Epithelial cell of esophagus (primary cell): ENCODE results near the gene RAD51B.

Experiments used
- DNase-seq: peaks from one replicate; pipeline ENCODE4 v3.0.0; 2010; ENCODE audit warnings: low read depth
- H3K4me3 ChIP-seq: 2 replicates; pipeline ENCODE4 v1.5.1; 2011; ENCODE audit warnings: mild to moderate bottlenecking, low read length, control low read depth
- CTCF ChIP-seq: IDR thresholded peaks from 2 replicates; pipeline ENCODE4 v1.5.1; 2011; ENCODE audit warnings: low read depth, mild to moderate bottlenecking, low read length, control low read depth, inconsistent platforms; ENCODE audit not compliant: insufficient read depth; ENCODE audit errors: missing control alignments

Gene RAD51B

GRCh38 chr14:67942080-67942710 is 122.6 kb downstream of the RAD51B start:
- no peak overlapping the region for H3K4me3 ChIP-seq
- no peak for TF ChIP-seq CTCF
- DNase-seq = no peak

- DNase-seq = peak; percentile 76
- TF ChIP-seq CTCF = peak; percentile 61
- H3K4me3 ChIP-seq = no peak overlapping the region
These were observed 124.4 kb downstream of the RAD51B start for GRCh38 chr14:67943947-67944346.

DNA sequence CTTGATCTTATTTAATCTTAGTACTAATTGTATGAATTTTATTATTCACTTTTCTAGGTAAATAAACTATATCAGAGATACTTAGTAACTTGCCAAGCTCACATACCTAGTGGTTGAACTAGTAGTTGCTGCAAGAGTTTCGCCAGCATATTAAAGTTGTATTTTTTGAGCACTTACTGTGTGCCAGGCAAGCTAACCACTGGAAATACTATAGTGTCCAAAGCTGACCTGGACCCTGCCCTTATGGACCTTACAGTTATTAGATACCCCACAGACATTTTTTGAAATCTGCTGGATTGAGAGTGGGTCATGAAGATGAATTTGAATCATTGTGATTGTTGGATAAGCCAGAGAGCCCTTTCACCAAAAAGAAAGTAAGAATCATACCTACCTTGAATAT is 125.0 kb downstream of the RAD51B start:
- H3K4me3 ChIP-seq = no peak overlapping the region
- TF ChIP-seq CTCF = no peak
- no peak for DNase-seq

DNA sequence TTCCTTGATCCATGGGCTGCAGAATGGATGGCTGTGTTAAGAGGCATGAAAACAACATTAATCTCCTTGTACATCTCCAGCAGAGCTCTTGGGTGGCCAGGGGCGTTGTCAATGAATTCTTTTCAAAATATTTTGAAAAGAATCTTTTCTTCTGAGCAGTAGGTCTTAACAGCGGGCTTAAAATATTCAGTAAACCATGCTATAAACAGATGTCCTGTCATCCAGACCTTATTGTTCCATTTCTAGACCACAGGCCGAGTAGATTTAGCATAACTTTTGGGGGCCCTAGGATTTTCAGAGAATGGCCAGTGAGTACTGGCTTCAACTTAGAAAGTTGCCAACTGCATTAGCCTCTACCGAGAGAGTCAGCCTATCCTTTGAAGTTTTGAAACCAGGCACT is 130.2 kb downstream of the RAD51B start:
- H3K4me3 ChIP-seq = no peak overlapping the region
- TF ChIP-seq CTCF = no peak
- DNase-seq = no peak

DNA sequence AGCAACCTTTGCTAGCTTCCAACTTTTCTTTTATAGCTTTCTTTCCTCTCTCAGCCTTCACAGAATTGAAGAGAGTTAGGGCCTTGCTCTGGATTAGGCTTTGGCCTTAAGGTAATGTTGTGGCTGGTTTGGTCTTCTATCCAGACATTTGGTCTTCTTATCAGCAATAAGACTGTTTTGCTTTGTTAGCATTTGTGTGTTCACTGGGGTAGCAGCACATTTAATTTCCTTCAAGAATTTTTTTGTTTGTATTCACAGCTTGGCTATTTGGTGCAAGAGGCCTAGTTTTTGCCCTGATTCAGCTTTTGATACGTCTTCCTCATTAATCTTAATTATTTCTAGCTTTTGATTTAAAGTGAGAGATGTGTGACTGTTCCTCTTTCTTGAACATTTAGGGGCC is 130.8 kb downstream of the RAD51B start:
- H3K4me3 ChIP-seq = no peak overlapping the region
- no peak for DNase-seq
- no peak for TF ChIP-seq CTCF

DNA sequence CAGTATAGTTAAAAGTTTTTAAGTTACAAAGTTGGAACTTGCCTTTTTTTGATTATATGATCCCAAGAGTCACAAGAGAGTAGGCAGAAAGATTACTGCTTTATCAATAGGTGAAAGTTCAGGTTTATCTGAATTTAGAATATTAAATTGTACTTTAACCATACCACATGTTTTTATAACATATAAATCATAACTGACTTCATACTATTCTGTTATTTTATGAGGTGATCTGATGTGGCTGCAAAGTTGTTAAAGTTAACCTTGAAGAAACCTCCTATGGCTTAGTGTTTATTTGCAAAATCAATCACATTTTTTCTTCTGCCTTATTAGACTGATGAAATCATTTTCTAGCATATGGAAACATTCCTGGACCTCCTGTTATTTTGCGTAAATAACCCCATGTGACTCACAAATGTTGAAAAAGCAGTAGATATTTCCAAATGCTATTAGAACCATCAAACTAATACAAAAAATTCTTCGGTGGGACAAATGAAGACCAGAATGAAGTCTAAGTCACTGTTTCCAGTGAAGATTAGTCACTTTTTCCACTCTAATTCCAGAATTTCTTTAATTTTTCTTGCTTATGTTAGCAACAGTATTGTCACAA is 132.1 kb downstream of the RAD51B start:
- no peak overlapping the region for H3K4me3 ChIP-seq
- TF ChIP-seq CTCF = no peak
- DNase-seq = no peak

DNA sequence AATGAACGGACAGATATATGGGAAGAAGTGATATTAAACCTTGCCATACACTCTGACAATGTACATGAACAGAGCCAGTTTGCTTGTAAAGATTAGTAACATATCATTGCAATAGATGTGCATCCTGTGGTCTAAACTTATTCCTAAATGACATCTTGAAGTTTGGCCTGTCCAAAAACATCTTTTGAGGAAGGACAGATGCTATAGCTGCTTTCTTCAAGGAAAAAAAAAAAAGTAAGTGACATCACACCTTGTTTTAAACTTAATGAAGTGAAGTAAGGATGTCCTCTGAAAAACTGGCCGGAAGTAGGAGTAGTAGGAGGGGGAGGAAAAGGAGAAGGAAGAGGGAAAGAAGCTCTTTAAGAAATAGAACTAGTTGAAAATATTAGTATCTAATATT is 132.8 kb downstream of the RAD51B start:
- DNase-seq = no peak
- no peak overlapping the region for H3K4me3 ChIP-seq
- no peak for TF ChIP-seq CTCF
